Hepatic stellate cell (primary cell): Measurements from ENCODE around the gene PTPRT.
"Not testable (repeated sequence)": the region's sequence is repeated elsewhere in the genome, so short reads cannot be mapped to it uniquely, and the experiment has no call there.

Experiments used
- DNase-seq: peaks from one replicate; pipeline ENCODE4 v3.0.0; 2011; ENCODE audit warnings: low spot score

PTPRT gene

GRCh38 chr20:42910808-42911207 lies 278.9 kb downstream of the PTPRT start:
- not testable (repeated sequence) for DNase-seq

- no peak for DNase-seq
Measured at GRCh38 chr20:42907730-42908129, 282.0 kb downstream of the PTPRT start.

GRCh38 chr20:42906120-42906519 lies 283.6 kb downstream of the PTPRT start:
- no peak for DNase-seq

- DNase-seq, result no peak
Measured at GRCh38 chr20:42902509-42902908, 287.2 kb downstream of the PTPRT start.

GRCh38 chr20:42901689-42902440 lies 287.8 kb downstream of the PTPRT start:
- DNase-seq, result no peak

GRCh38 chr20:42900764-42901163 lies 288.9 kb downstream of the PTPRT start:
- not testable (repeated sequence) for DNase-seq

GRCh38 chr20:42895020-42895419 lies 294.7 kb downstream of the PTPRT start:
- no peak for DNase-seq

GRCh38 chr20:42894483-42894882 lies 295.2 kb downstream of the PTPRT start:
- DNase-seq, result no peak

- DNase-seq, result no peak
Measured at GRCh38 chr20:42889517-42889916, 300.2 kb downstream of the PTPRT start.

GRCh38 chr20:42887281-42887680 lies 302.4 kb downstream of the PTPRT start:
- no peak for DNase-seq

GRCh38 chr20:42886801-42887200 lies 302.9 kb downstream of the PTPRT start:
- no peak for DNase-seq

- no peak for DNase-seq
Measured at GRCh38 chr20:42886046-42886445, 303.7 kb downstream of the PTPRT start.

- DNase-seq, result no peak
Measured at GRCh38 chr20:42875581-42875980, 314.1 kb downstream of the PTPRT start.

GRCh38 chr20:42873259-42873658 lies 316.4 kb downstream of the PTPRT start:
- no peak for DNase-seq

- no peak for DNase-seq
Measured at GRCh38 chr20:42864116-42864515, 325.6 kb downstream of the PTPRT start.

GRCh38 chr20:42862446-42862845 lies 327.3 kb downstream of the PTPRT start:
- no peak for DNase-seq

GRCh38 chr20:42857446-42857845 lies 332.3 kb downstream of the PTPRT start:
- DNase-seq, result no peak

GRCh38 chr20:42855896-42856295 lies 333.8 kb downstream of the PTPRT start:
- DNase-seq, result no peak

GRCh38 chr20:42852691-42853090 lies 337.0 kb downstream of the PTPRT start:
- DNase-seq, result no peak

GRCh38 chr20:42846784-42847490 lies 342.8 kb downstream of the PTPRT start:
- DNase-seq, result no peak

GRCh38 chr20:42844751-42845150 lies 345.0 kb downstream of the PTPRT start:
- no peak for DNase-seq

- DNase-seq, result no peak
Measured at GRCh38 chr20:42837456-42837855, 352.2 kb downstream of the PTPRT start.

- DNase-seq, result no peak
Measured at GRCh38 chr20:42836339-42836738, 353.4 kb downstream of the PTPRT start.

- no peak for DNase-seq
Measured at GRCh38 chr20:42807876-42808275, 381.8 kb downstream of the PTPRT start.
